ENCODE results near the gene BGN.

DNA sequence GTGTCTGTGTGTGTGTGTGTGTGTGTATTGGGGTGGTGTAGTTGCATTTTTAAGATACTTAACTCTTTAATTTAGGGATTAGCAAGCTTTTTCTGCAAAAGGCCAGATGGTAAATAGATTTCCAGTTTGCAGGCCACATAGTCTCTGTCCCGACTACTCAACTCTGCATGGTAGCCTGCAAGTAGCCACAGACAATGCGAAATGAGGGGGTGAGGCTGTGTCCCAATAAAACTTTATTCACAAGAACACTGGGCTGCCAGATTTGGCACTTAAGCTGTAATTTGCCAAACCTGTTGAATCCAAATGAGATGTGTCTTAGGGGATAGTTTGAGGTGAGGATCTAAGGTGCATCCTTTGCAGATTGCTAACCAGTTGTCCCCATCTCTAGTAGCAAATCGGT lies 29.5 kb downstream of the BGN start:
- TF ChIP-seq, protein P1, sequence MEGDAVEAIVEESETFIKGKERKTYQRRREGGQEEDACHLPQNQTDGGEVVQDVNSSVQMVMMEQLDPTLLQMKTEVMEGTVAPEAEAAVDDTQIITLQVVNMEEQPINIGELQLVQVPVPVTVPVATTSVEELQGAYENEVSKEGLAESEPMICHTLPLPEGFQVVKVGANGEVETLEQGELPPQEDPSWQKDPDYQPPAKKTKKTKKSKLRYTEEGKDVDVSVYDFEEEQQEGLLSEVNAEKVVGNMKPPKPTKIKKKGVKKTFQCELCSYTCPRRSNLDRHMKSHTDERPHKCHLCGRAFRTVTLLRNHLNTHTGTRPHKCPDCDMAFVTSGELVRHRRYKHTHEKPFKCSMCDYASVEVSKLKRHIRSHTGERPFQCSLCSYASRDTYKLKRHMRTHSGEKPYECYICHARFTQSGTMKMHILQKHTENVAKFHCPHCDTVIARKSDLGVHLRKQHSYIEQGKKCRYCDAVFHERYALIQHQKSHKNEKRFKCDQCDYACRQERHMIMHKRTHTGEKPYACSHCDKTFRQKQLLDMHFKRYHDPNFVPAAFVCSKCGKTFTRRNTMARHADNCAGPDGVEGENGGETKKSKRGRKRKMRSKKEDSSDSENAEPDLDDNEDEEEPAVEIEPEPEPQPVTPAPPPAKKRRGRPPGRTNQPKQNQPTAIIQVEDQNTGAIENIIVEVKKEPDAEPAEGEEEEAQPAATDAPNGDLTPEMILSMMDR (conservative IDR thresholded peaks at IDR 0.05) = no peak
- no peak for TF ChIP-seq EZH2 (IDR thresholded peaks at IDR 0.05; ENCODE audit: low read depth)
